HG03196 (cell line): ENCODE results near the gene XYLT1.

Experiments used
- ATAC-seq: cut with Tn5 transposase; IDR thresholded peaks from one replicate; pipeline ENCODE4 v1.9.1; 2021; ENCODE audit not compliant: unreplicated experiment

The XYLT1 gene

DNA sequence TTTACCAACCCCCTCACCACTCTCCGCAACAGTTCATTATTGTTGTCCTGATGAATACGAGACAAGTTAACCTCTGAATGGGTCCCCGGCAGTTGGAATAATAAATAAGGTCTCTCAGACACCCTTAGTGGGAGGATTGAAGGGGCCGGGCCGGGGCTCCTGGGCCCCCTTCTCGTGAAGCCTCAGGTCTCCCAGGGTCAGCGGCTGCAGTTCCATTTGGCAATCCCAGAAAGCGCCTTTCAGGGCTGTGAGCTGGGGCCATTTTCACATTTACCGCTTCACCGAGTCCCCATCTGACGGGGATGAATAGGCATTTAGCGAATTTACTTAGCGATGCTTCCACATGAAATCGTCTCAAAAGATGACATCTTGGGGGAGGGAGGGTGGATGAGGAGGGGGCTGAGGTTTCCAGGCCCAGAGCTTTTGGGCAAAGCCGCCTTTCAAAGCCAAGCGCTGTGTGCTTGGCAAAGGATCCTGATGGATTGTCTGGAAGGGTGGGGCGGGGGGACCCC lies 309.8 kb downstream of the XYLT1 start:
- ATAC-seq: no peak

- ATAC-seq: no peak
These were observed 310.4 kb downstream of the XYLT1 start for GRCh38 chr16:17160285-17160853.

DNA sequence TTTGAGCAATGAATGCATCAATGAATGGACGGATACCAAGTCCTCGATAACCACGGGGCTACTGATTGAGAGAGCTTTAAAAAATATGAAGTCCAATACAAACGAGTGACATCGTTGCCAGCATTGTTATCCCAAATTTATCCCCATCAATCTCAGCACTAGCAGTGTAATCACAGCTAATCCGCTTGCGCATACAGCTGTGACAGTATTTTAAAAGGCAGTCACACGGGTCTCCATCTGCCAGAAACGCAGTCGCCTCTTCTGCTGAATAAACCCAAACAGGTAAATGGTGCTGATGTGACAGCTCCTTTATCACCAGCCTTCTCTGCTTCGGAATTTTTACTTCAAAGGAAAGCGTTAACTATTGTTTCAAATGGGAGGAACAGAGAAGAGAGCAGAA lies 311.1 kb downstream of the XYLT1 start:
- ATAC-seq: no peak

DNA sequence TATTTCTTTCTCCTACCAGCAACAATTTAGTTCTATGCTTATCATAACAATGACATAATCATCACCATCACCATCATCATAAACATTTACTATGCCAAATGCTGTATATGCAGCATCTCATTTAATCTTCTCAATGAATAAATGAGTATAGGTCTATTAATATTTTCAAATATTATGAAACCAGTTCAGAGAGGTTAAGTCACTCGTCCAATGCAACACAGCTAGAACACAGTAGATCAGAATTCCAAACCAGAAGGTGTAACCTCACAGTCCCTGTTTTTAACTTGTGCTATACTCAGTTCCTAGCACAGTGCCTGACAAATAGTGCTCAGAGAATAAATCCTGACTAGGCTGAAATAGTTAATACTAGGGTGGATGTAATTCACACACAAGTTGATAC lies 314.8 kb downstream of the XYLT1 start:
- ATAC-seq: no peak

DNA sequence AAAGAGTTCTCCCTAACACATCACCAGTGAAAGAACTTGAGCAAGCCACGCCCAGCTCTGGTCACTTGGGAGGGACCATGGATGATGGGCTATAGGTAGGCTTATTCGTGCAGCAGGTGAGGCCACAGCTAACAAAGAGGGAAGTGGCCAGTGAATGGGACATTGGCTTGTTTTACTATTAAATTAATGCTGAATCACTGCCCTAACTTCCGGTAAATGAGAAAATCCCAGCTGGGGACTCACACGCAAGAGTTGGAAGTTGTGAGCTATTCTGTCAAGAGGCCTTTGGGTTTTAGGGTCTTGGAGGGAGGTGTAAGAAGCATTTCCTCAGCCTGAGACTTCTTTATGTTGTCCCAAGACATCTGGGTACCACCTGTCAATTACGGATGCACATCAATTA lies 315.3 kb downstream of the XYLT1 start:
- ATAC-seq: no peak

GRCh38 chr16:17154981-17155380 lies 315.8 kb downstream of the XYLT1 start:
- no peak for ATAC-seq

GRCh38 chr16:17152311-17152710 lies 318.4 kb downstream of the XYLT1 start:
- ATAC-seq: no peak

DNA sequence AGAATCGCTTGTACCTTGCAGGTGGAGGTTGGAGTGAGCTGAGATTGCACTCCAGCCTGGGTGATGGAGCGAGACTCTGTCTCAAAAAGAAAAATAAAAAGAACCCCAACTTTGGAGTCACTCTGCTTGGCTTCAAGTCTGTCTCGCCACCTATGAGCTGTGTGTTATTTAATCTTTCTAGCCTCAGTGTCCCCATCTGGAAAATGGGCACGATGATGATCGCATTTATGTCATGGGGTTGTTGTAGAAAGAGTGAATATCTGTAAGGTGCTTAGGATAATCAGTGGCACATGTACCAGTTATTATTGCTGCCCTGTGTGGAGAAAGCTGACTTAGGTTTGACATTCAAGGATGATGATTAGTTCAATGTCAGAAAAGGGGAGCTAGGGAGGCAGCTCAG lies 319.4 kb downstream of the XYLT1 start:
- no peak for ATAC-seq

DNA sequence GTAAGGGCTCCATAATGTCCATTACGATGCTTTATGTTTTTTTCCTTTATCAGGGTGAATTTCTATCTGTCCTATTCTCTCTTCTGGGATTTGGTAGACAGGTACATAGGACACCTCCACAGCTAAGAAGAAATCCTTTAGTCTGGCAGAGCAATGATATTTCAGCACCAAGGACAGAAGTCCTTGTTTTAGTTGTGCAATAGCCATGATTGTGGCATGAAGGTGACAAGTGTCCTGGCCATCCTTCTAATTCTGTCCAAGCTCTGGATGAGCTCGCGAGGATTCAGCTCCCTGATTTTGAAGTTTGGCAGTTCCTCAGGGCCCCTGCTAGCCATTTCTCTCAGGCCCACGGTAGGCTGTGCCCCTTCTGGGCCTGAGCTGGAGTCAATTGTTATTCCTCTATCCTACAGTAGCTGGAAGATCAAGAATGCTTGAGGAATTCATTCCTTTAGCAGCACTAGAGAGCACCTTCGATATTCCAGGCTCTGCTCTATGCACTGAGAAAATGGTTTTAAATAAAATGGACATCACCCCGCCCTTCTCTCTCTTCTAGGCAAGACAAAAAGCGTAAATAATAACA lies 320.8 kb downstream of the XYLT1 start:
- no peak for ATAC-seq

- no peak for ATAC-seq
These were observed 322.8 kb downstream of the XYLT1 start for GRCh38 chr16:17147942-17148341.

- ATAC-seq: no peak
These were observed 325.7 kb downstream of the XYLT1 start for GRCh38 chr16:17145029-17145428.

DNA sequence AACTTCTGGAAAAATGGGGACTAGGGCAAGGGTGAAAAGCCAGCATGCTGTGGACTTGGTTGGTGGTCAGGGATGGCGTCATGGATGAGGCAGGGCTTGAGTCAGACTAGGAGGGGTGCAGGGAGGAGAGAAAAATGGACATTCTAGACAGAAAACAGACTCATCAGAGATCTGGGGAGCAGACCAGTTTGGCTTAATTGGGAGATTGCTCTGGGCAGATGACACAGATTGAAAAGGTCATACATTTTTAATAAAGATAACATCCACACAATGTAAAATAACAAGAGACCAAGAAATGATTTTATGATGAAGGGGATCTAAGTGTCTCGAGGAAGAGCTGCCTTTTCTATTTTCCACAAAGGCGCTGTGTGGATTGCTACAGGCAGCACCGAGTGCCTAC lies 326.3 kb downstream of the XYLT1 start:
- no peak for ATAC-seq

DNA sequence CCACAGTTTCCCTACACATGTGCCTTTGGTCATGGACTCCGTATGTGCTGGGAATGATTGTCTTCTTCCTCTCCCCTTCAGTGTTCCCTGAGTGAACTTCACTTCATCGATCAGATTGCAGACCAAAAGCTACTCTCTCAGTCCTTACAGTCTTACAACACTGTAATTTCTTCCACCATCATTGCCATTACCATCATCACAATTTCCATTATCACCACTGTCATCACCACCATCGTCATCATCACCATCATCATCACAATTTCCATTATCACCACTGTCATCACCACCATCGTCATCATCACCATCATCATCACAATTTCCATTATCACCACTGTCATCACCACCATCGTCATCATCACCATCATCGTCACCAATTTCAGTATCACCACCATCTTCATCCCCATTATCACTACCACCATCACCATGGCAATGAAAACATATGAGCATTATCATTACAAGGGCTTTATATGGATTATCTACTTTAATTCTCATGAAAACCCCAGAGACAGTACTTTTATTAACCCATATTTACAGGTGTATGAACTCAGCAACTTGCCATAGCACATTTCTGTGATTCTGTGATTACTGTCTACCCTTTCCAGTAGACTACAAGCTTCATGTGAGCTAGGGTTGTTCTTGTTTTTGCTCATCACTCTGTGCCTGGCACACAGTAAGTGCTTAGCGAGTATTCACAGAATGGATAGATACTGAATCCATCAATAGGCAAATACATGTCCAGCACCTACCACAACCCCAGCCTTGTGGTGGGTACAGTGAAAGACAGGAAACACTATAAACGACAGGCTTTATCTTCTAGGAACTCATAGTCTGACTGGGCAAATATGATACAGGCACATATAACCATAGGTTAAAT lies 327.0 kb downstream of the XYLT1 start:
- ATAC-seq: no peak

DNA sequence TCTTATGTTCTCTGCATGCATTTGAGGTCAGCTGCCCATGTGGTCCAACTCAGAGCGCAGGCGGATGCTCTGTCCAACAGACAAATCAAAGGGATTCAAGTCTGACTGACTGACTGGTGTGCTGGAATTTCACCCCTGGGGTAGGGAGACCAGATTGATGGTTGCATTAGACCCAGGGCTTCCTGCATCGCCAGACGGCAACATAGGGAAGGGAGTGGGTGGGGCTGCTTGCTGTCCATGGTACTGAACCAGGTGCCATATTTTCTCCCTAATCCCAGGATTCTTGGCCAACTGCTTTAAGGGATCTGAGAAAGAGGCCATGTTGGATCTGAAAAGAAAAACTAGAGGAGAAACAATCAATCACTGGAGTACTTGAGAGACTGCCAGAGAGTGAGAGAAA lies 332.0 kb downstream of the XYLT1 start:
- ATAC-seq: no peak

- ATAC-seq: no peak
These were observed 335.3 kb downstream of the XYLT1 start for GRCh38 chr16:17135439-17135838.

- no peak for ATAC-seq
These were observed 336.2 kb downstream of the XYLT1 start for GRCh38 chr16:17134586-17134985.

DNA sequence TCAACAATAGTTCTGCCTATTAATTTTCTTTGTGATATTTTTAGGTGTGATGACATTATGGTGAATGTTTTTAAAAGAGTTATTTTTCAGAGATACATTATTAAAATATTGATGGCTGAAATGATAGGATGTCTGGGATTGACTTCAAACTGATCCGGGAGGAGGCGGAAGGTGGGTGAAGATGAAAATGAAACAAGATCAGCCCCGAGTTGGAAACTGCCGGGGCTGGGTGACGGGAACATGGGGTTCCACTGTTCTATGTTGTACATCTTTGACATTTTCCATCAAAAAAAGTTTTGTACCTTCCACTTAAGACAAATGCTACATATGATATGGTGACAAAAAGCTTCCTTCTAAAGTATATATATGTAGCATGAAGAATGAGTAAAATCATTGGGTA lies 336.9 kb downstream of the XYLT1 start:
- no peak for ATAC-seq

DNA sequence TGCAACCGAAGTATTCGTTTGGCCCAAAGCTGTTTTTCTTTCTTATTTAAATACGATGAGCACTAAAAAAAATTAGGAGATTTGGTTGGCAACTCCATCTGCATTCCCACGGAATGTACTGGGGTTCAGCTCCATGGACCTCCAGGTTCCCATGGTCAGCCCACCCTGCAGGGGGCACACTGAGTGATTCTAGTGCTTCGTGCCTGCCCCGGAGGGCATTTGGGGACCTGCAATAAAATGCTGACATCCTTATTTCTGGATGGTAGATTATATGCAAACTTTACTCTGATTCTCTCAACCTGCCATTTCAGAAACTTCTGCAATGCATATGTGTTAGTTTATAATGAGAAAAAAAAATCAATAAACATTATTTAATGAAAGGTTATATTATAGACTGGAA lies 339.4 kb downstream of the XYLT1 start:
- ATAC-seq: no peak

GRCh38 chr16:17130733-17131132 lies 340.0 kb downstream of the XYLT1 start:
- ATAC-seq: no peak

- ATAC-seq: no peak
These were observed 340.8 kb downstream of the XYLT1 start for GRCh38 chr16:17129971-17130370.

DNA sequence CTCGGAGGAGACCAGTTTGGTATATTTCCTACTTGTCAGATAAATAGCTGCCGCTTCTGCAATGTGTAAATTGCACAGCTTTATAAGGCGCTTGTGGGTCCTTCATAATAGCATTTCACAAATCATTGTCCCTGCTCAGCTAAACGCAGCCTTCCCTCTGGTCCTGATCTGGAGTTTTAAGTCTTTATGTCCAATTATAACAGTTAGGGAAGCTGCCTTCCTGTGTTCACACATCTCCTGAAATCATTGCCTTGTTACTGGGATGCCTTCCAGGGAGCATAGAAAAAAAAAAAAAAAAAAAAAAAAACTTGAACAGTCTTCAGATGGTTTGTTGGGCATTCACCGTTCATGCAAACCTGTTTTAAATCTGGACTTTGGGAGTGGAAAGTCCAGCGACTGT lies 342.0 kb downstream of the XYLT1 start:
- ATAC-seq: no peak

DNA sequence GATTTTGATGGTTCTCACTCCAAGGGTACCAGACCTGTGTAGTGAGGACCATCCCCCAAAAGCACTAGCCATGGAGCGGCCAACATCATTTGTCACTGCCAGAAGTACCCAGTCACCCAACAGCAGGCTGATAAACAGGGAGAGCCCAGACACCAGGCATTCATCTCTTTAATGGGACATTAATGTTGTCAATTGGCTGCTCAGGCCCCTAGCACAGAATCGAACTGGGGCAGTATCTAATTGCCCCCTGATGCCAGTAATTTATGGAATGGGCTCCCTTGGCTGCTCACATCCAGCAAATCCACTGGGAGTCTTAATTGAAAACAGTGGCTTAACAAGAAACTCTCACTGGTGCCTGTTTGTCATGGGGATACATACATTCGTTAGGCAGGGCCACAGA lies 344.6 kb downstream of the XYLT1 start:
- ATAC-seq: no peak
